NCI-H1930 (cell line): ENCODE data around the gene TMOD1.

Experiments
- DNase-seq, 2 experiments: peaks; one replicate each; lab custom pipeline; 2025; lab: John Stamatoyannopoulos, UW

Gene TMOD1

DNA sequence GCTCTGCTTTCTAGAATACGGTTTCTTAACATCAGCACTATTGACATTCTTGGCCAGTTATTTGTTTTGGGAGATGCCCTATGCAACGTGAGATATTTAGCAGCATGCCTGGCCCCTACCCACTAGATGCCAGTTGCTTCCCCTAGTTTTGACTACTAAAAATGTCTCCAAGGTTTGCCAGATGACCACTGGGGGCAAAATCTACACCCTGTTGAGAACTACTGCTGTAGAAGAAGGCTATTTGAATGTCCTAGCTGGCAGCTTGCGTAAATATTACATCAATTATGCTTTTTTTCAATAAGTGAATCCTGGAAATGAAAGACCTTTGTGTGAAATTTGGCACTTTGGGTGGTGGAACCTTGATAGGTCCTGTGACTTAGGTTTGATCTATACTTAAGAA is 137.2 kb downstream of the TMOD1 start:
- no peak for DNase-seq

DNA sequence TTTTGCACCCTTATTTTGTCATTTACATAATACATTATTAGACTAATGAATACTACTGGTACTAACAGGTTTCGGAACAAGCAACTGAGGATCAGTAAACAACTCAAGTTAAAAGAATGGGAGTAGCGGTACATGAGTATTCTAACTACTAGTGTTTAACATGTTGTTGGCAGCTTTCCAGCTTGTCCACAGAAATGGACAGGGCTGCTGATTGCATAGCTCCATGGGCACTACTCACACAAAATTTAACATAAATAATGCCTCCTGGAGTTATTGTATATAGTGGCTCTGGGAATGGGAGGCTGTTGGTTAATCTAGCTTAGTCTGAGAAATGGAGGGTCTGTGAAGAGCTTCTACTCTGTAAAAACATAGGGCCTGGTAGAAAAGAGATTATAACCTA is 138.9 kb downstream of the TMOD1 start:
- no peak for DNase-seq

DNA sequence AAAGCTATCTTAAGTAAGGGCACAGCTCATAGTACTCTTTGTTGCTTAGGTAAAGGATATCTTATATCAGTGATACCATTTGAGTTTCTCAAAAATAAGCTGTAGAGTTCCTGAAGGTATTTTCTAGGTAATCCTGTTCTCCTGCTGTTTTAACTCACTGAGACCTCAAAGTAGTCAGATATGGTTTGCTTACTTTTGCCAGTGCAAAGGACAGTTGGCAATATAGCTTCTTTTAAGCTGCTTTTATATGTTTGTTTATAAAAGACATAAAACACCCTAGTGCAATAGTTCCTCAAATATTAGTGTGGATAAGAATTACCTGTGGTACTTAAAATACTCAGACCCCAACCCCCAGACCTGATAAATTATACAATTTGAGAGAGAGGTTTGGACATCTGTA is 144.3 kb downstream of the TMOD1 start:
- DNase-seq = no peak

DNA sequence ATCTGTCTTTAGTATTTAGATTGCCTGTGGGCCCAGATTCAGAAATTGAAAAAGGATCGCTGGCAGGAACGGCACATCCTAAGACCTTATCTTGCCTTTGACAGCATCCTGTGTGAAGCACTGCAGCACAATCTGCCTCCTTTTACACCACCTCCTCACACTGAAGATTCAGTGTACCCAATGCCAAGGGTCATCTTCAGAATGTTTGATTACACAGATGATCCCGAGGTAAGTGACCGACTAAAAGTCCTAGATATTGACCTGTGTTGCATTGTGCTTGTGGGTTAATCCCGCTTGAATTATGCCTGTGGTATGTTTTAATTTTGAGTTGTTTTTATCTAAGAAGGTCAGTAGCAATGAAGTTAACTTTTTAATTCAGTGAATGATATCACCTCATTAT is 146.5 kb downstream of the TMOD1 start:
- DNase-seq = no peak
